NCI-H345 (cell line): Measurements from ENCODE around the gene CNGA2.

ENCODE experiments used
- DNase-seq: peaks from one replicate; lab custom pipeline; 2025; lab: John Stamatoyannopoulos, UW

CNGA2 gene

DNA sequence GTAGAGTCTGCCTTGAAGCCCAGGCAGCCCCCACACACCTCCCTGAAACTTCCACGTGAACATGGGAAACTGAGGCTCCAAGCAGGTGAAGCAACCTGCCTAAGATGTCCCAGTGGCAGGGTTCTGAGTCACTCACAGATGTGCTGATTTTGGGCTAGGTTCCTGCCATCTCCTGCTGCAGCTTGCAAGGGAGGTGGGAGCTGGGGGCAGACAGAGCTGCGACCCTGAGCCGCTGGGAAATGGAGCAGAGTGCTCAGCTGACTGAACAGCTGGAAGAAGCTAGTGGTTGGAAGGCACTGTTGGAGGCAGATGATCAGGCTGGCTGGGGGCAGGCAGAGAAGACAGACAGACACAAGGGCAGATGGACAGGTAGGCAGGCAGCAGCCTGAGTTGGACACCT, 22.3 kb upstream of the CNGA2 start:
- DNase-seq = no peak

DNA sequence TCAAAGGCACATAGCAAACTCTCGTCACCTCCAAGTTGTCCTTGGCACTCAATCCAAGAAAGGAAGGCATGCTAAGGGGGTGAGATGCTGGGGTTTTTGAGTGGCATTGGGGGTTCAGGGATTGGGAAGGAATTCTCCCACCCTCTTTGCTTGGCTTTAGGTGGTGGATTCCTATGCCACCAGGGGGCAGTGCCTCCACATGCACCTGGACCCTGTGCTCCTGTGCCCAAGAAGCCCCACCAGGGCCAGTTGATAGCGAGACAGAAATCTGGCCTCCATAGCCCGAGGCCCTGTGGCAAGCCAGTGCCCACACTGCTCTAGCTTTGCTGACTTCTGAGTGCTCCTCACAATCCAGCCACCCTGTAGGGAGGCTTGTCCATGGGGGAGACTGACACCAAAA, 20.7 kb upstream of the CNGA2 start:
- DNase-seq = no peak

GRCh38 chrX:151714362-151714761, 20.2 kb upstream of the CNGA2 start:
- no peak for DNase-seq

GRCh38 chrX:151715752-151716151, 18.8 kb upstream of the CNGA2 start, which contains the start of gene FATE1:
TSS of gene FATE1 (plus strand) at chrX:151716035. CDS start at chrX:151716120, 85 bp downstream.
- no peak for DNase-seq

DNA sequence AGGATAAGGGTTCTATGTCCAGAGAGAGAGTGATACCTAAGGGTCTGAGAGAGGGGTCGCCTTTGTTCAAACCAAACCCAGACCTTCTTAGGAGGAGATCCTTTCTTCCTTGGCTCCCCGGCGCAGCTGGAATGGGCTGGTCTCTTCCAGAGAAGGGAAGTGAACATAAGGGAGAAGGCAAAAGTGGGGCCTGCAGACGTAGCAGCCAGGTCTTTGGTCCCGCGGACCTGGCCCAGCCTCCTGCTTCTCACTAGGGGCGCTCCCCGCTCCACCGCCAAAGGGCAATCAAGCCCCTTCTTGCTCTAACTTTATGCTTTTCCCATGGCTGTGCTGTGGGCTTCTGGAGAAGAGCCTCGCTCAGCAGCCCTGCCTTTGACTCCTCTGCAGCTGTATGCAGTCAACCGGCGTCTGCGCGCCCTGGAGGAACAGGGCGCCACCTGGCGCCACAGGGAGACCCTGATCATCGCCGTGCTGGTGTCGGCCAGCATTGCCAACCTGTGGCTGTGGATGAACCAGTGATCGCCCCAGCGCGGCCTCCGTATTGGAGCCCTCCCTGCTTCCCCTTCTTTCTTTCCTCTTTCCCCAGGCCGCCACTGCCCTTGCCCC, 12.2 kb upstream of the CNGA2 start:
- DNase-seq = no peak

- no peak for DNase-seq
Observed at GRCh38 chrX:151723156-151723760, 11.3 kb upstream of the CNGA2 start.

GRCh38 chrX:151724563-151725337, 9.8 kb upstream of the CNGA2 start:
- no peak for DNase-seq

DNA sequence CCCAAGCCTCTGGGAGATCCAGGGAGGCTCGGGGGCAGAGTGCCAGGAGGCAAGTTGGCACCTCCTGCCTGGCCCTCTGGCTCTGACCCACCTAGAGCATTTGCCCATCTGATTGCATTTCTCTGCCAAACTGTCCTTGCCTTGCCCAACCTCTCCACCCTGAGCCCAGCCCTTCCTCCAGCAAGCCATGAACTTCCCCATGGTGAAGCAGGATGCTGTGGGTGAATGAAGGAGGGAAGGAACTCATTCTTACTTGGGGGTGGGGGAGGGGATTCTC, 9.3 kb upstream of the CNGA2 start:
- no peak for DNase-seq

GRCh38 chrX:151726751-151727150, 7.8 kb upstream of the CNGA2 start:
- DNase-seq = no peak

- DNase-seq = no peak
Observed at GRCh38 chrX:151727346-151727745, 7.2 kb upstream of the CNGA2 start.

- DNase-seq = no peak
Observed at GRCh38 chrX:151729056-151729725, 5.4 kb upstream of the CNGA2 start.

DNA sequence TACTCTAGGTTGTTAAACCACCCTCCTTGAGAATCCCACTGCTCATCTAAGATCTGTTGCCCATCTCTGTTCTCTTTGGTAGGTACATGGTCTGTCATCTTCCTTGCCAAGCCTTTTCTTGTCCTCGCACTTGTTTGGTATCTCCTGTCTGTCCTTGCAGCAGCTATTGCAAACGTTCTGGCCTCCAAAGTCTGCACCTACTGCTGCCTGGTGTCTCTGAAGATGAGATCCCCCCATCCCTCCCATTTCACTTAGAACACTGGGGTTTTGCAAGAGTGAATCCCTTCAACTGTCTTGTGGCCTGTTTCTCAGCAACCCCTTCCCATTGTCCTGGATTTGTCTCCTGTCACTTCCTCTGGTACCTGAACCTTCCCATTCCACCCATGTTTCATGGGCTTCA, 673 bp downstream of the CNGA2 start:
- no peak for DNase-seq

- DNase-seq = no peak
Observed at GRCh38 chrX:151736685-151737084, 2.1 kb downstream of the CNGA2 start.

DNA sequence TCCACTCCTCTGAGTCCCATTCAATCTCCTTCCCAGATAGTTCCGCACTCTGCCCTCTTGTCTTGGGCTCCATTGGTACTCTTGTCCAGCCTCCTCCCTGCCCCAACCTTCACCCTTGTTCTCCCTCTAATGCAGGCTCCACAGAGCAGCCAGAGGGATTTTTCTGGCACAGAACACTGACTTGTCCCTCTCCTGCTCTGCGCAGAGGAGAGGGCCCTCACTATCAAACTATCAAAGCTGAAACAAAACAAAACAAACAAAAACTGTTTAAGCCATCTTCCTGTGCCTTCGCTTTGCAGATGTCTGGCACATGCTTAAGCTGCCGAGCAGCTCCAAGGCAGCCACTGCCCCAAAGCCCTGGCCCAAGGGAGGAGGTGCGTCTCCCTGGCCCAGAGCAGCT, 2.9 kb downstream of the CNGA2 start:
- no peak for DNase-seq

DNA sequence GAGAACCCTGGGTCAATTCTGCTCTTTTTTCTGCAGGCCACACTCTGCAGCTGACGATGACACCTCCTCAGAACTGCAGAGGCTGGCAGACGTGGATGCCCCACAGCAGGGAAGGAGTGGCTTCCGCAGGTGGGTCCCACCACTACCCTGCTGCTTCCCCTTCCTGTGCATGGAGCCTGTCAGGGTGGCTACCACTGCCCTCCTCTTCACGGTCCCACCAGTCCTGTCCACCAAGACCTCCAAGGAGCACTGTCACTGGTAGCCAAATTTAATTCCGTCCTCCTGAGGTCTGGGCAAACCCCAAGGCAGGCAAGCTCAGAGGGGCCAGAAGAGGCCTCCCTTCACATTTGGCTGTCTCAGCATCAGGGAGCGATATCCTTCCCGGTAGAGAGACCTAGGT, 4.2 kb downstream of the CNGA2 start:
- DNase-seq = no peak

DNA sequence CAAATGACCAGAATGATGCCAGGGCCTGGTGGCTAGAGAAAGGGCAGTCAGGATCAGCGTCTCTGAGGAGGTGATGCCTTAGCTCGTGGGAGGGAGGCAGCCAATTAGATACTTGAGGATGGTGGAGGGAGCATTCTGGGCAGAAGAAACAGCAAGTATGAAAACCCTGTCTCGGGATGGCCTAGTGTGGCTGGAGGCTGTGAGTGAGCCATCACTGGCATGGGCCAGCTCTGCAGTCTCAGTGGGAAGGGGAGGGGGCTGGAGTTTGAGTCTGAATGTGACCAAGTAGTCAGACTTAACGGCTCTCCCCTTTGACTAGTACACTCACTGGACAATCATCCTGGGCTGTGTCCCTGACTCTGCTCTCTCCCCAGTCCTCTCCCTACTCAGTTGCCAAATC, 7.1 kb downstream of the CNGA2 start:
- no peak for DNase-seq

DNA sequence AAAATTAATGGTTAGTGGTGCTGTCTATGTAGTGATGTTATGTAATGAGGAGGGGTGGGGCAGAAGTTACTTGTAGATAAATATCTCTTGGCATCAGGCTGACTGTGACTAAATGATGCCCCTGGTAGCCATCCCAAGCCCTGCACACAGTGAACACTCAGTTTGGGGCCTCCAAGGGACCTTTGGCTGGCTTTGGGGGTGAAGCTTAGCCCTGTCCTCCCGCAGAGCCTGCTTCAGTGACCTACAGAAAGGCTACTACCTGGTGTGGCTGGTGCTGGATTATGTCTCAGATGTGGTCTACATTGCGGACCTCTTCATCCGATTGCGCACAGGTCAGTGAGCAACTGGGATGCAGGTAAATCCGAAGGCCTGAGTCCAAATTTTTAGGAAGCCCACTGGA, 7.8 kb downstream of the CNGA2 start:
- DNase-seq = no peak

DNA sequence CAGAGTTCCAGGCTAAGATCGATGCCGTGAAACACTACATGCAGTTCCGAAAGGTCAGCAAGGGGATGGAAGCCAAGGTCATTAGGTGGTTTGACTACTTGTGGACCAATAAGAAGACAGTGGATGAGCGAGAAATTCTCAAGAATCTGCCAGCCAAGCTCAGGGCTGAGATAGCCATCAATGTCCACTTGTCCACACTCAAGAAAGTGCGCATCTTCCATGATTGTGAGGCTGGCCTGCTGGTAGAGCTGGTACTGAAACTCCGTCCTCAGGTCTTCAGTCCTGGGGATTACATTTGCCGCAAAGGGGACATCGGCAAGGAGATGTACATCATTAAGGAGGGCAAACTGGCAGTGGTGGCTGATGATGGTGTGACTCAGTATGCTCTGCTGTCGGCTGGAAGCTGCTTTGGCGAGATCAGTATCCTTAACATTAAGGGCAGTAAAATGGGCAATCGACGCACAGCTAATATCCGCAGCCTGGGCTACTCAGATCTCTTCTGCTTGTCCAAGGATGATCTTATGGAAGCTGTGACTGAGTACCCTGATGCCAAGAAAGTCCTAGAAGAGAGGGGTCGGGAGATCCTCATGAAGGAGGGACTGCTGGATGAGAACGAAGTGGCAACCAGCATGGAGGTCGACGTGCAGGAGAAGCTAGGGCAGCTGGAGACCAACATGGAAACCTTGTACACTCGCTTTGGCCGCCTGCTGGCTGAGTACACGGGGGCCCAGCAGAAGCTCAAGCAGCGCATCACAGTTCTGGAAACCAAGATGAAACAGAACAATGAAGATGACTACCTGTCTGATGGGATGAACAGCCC, 9.3 kb downstream of the CNGA2 start:
- no peak for DNase-seq

GRCh38 chrX:151745651-151746050, 11.1 kb downstream of the CNGA2 start:
- DNase-seq = no peak

DNA sequence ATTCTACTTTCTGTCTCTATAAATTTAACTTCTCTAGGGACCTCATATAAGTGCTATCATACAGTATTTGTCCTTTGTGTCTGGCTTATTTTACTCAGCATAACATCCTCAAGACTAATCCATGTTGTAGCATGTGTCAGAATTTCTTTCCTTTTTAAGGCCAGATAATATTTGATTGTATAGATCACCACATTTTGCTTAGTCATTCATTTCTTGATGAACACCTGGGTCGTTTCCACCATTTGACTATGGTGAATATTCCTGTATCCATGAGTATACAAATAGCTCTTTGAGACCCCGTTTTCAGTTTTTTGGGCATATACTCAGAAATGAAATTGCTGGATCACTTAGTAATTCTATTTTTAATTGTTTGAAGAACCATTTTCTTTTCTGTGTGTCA, 12.0 kb downstream of the CNGA2 start:
- no peak for DNase-seq

DNA sequence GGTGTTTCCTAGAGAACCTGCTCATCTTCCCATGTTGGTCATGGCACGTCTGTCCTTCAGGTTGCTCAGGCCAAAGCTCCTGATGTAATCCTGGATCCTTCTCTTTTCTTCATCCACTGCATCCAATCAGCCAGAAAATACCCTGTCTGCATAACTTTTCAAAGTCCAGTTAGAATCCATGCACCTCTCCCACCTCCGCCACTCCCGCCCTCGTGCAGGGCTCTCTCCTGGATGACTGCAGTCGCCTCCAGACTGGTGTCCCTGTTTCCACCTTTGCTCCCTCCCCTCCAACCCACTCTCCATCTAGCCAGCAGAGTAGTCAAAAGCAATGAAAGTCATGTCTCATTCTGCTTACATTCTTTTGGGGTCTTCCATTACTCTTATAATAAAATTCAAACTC, 16.0 kb downstream of the CNGA2 start:
- DNase-seq = no peak

GRCh38 chrX:151752847-151753246, 18.3 kb downstream of the CNGA2 start:
- no peak for DNase-seq
